SK-N-SH treated with all-trans-retinoic acid at 6 μM for 48 hours (cell line): Measurements from ENCODE around the gene CKAP4.
A peak's percentile ranks its signal among the peaks of the same experiment; 100 is the strongest.

Experiments used
- ATAC-seq: fragments of 200-7000 bp; cut with Tn5 transposase; 3 replicates; pipeline ENCODE4 v1.9.1; 2020; ENCODE audit warnings: mild to moderate bottlenecking, moderate library complexity
- ARNTL ChIP-seq: fragments of 450-650 bp; formaldehyde crosslinking; IDR thresholded peaks from 2 replicates; pipeline ENCODE4 v1.5.0; 2020; ENCODE audit warnings: low read depth, mild to moderate bottlenecking, moderate library complexity, borderline replicate concordance
- BACH2 ChIP-seq: fragments of 250-450 bp; sonication (Bioruptor Pico); IDR thresholded peaks from 2 replicates; pipeline ENCODE4 v1.9.0; 2021; ENCODE audit warnings: mild to moderate bottlenecking, borderline replicate concordance
- CSDC2 ChIP-seq: fragments of 250-450 bp; sonication (Bioruptor Pico); IDR thresholded peaks from 2 replicates; pipeline ENCODE4 v1.5.0; 2020; ENCODE audit warnings: mild to moderate bottlenecking, moderate library complexity
- ESRRG ChIP-seq: fragments of 250-450 bp; sonication (Bioruptor Pico); IDR thresholded peaks from 2 replicates; pipeline ENCODE4 v1.6.1; 2021; ENCODE audit warnings: mild to moderate bottlenecking
- GLIS3 ChIP-seq: fragments of 250-450 bp; sonication (Bioruptor Pico); IDR thresholded peaks from 2 replicates; pipeline ENCODE4 v1.5.0; 2020; ENCODE audit warnings: mild to moderate bottlenecking, moderate library complexity
- ISL1 ChIP-seq: fragments of 250-450 bp; sonication (Bioruptor Pico); IDR thresholded peaks from 2 replicates; pipeline ENCODE4 v2.1.2; 2022; ENCODE audit warnings: mild to moderate bottlenecking, moderate library complexity
- OSR1 ChIP-seq: fragments of 250-450 bp; sonication (Bioruptor Pico); IDR thresholded peaks from 2 replicates; pipeline ENCODE4 v1.8.0; 2022; ENCODE audit warnings: moderate library complexity, mild to moderate bottlenecking, inconsistent platforms
- PATZ1 ChIP-seq: fragments of 250-450 bp; sonication (Bioruptor Pico); IDR thresholded peaks from 2 replicates; pipeline ENCODE4 v1.8.0; 2020; ENCODE audit warnings: mild to moderate bottlenecking, moderate library complexity, borderline replicate concordance
- PPARA ChIP-seq: fragments of 250-450 bp; sonication (Bioruptor Pico); IDR thresholded peaks from 2 replicates; pipeline ENCODE4 v1.5.0; 2020; ENCODE audit warnings: mild to moderate bottlenecking, borderline replicate concordance
- RARB ChIP-seq: fragments of 250-450 bp; sonication (Bioruptor Pico); IDR thresholded peaks from 2 replicates; pipeline ENCODE4 v1.8.0; 2021; ENCODE audit warnings: mild to moderate bottlenecking, moderate library complexity
- SNAI2 ChIP-seq: fragments of 250-450 bp; sonication (Bioruptor Pico); IDR thresholded peaks from 2 replicates; pipeline ENCODE4 v1.5.0; 2020; ENCODE audit warnings: mild to moderate bottlenecking, moderate library complexity
- TCF4 ChIP-seq: fragments of 250-450 bp; sonication (Bioruptor Pico); IDR thresholded peaks from 2 replicates; pipeline ENCODE4 v1.8.0; 2021; ENCODE audit warnings: mild to moderate bottlenecking, moderate library complexity, borderline replicate concordance
- TOX ChIP-seq: fragments of 250-450 bp; sonication (Bioruptor Pico); IDR thresholded peaks from 2 replicates; pipeline ENCODE4 v1.8.0; 2021; ENCODE audit warnings: mild to moderate bottlenecking, moderate library complexity, borderline replicate concordance
- TSHZ2 ChIP-seq: fragments of 250-450 bp; sonication (Bioruptor Pico); IDR thresholded peaks from 2 replicates; pipeline ENCODE4 v1.5.0; 2020; ENCODE audit warnings: mild to moderate bottlenecking, moderate library complexity
- ZC3H10 ChIP-seq: fragments of 250-450 bp; sonication (Bioruptor Pico); IDR thresholded peaks from 2 replicates; pipeline ENCODE4 v1.5.1; 2021; ENCODE audit warnings: mild to moderate bottlenecking, moderate library complexity
- ZFP3 ChIP-seq: fragments of 250-450 bp; sonication (Bioruptor Pico); IDR thresholded peaks from 2 replicates; pipeline ENCODE4 v1.5.0; 2020; ENCODE audit warnings: mild to moderate bottlenecking, moderate library complexity
- ZFP30 ChIP-seq: fragments of 450-650 bp; formaldehyde crosslinking; IDR thresholded peaks from 2 replicates; pipeline ENCODE4 v1.5.0; 2022; ENCODE audit warnings: mild to moderate bottlenecking, moderate library complexity
- ZNF565 ChIP-seq: fragments of 450-650 bp; formaldehyde crosslinking; conservative IDR thresholded peaks from 2 replicates; pipeline ENCODE4 v1.5.0; 2020; ENCODE audit warnings: low read depth, mild to moderate bottlenecking, moderate library complexity
- ZNF8 ChIP-seq: fragments of 450-650 bp; formaldehyde crosslinking; IDR thresholded peaks from 2 replicates; pipeline ENCODE4 v1.5.0; 2020; ENCODE audit warnings: mild to moderate bottlenecking, moderate library complexity
- TF ChIP-seq, protein P1 (sequence below): fragments of 250-450 bp; sonication (Bioruptor Pico); IDR thresholded peaks from 2 replicates; pipeline ENCODE4 v1.5.1; 2020; ENCODE audit warnings: low read depth, mild to moderate bottlenecking, moderate library complexity
- TF ChIP-seq, protein P2 (sequence below): fragments of 250-450 bp; sonication (Bioruptor Pico); IDR thresholded peaks from 2 replicates; pipeline ENCODE4 v1.5.1; 2021; ENCODE audit warnings: mild to moderate bottlenecking, moderate library complexity
- TF ChIP-seq, protein P3 (sequence below): fragments of 250-450 bp; sonication (Bioruptor Pico); IDR thresholded peaks from 2 replicates; pipeline ENCODE4 v1.8.0; 2021; ENCODE audit warnings: low read depth, mild to moderate bottlenecking, moderate library complexity, borderline replicate concordance

CKAP4 gene

GRCh38 chr12:106289196-106289681 is 41.4 kb upstream of the CKAP4 start:
- ATAC-seq: no peak
- TF ChIP-seq ZC3H10 (CRISPR knock-in tag): no peak
- TF ChIP-seq ESRRG: no peak
- TF ChIP-seq ZFP3 (CRISPR knock-in tag): no peak
- no peak for TF ChIP-seq TSHZ2 (CRISPR knock-in tag)
- no peak for TF ChIP-seq BACH2 (CRISPR knock-in tag)
- TF ChIP-seq OSR1 (CRISPR knock-in tag): no peak
- TF ChIP-seq, all 23 proteins: peak for 0

DNA sequence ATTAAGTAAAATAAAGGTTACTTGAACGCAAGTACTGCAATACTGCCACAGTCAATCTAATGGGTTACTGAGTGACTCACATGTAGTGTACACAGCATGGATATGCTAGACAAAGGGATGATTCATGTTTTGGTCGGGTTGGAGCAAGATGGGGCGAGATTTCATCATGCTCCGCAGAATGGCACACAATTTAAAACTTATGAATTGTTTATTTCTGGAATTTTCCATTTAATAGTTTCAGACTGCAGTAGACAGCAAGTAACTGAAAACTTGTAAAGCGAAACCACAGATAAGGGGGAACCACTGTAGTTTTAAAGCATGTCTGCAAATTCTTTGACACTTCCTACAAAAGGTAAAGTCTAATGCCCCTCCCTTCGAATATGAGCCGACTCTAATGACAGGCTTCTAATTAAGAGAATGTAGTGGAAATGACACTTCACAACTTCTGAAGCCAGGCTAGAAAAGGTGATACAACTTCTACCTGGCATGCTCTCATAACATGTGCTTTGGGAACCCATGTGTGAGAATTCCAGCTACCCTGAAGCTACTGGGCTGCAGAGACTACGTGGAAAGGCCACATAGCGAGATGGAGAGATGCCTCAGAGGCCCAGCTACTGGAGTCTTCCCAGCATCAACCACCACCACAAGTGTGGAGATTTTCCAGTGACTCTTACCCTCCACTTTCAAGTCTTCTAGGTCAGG is 40.8 kb upstream of the CKAP4 start:
- ATAC-seq: peak; percentile 93
- no peak for TF ChIP-seq ESRRG
- TF ChIP-seq, protein P1, sequence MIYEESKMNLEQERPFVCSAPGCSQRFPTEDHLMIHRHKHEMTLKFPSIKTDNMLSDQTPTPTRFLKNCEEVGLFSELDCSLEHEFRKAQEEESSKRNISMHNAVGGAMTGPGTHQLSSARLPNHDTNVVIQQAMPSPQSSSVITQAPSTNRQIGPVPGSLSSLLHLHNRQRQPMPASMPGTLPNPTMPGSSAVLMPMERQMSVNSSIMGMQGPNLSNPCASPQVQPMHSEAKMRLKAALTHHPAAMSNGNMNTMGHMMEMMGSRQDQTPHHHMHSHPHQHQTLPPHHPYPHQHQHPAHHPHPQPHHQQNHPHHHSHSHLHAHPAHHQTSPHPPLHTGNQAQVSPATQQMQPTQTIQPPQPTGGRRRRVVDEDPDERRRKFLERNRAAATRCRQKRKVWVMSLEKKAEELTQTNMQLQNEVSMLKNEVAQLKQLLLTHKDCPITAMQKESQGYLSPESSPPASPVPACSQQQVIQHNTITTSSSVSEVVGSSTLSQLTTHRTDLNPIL (CRISPR knock-in tag): no peak
- no peak for TF ChIP-seq GLIS3 (CRISPR knock-in tag)
- TF ChIP-seq, protein P2, sequence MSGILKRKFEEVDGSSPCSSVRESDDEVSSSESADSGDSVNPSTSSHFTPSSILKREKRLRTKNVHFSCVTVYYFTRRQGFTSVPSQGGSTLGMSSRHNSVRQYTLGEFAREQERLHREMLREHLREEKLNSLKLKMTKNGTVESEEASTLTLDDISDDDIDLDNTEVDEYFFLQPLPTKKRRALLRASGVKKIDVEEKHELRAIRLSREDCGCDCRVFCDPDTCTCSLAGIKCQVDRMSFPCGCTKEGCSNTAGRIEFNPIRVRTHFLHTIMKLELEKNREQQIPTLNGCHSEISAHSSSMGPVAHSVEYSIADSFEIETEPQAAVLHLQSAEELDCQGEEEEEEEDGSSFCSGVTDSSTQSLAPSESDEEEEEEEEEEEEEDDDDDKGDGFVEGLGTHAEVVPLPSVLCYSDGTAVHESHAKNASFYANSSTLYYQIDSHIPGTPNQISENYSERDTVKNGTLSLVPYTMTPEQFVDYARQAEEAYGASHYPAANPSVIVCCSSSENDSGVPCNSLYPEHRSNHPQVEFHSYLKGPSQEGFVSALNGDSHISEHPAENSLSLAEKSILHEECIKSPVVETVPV (CRISPR knock-in tag): no peak
- TF ChIP-seq TSHZ2 (CRISPR knock-in tag): no peak
- TF ChIP-seq CSDC2: no peak
- TF ChIP-seq ZNF8 (CRISPR knock-in tag): no peak
- no peak for TF ChIP-seq ARNTL (CRISPR knock-in tag)
- no peak for TF ChIP-seq PPARA
- no peak for TF ChIP-seq RARB (CRISPR knock-in tag)
- TF ChIP-seq ZFP30: no peak
- TF ChIP-seq ISL1 (CRISPR knock-in tag): no peak
- no peak for TF ChIP-seq TCF4 (CRISPR knock-in tag)
- TF ChIP-seq, protein P3, sequence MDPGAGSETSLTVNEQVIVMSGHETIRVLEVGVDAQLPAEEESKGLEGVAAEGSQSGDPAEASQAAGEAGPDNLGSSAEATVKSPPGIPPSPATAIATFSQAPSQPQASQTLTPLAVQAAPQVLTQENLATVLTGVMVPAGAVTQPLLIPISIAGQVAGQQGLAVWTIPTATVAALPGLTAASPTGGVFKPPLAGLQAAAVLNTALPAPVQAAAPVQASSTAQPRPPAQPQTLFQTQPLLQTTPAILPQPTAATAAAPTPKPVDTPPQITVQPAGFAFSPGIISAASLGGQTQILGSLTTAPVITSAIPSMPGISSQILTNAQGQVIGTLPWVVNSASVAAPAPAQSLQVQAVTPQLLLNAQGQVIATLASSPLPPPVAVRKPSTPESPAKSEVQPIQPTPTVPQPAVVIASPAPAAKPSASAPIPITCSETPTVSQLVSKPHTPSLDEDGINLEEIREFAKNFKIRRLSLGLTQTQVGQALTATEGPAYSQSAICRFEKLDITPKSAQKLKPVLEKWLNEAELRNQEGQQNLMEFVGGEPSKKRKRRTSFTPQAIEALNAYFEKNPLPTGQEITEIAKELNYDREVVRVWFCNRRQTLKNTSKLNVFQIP (CRISPR knock-in tag): no peak
- no peak for TF ChIP-seq PATZ1 (CRISPR knock-in tag)
- no peak for TF ChIP-seq SNAI2 (CRISPR knock-in tag)
- no peak for TF ChIP-seq ZC3H10 (CRISPR knock-in tag)
- TF ChIP-seq TOX: no peak
- TF ChIP-seq ZNF565 (CRISPR knock-in tag): no peak
- TF ChIP-seq ZFP3 (CRISPR knock-in tag): no peak
